Measurements from ENCODE around the gene RPL13. TPM values are rescaled to one million over a fixed set of nuclear protein-coding genes. Genes with fewer than 3 reads are reported as not detected.

Gene RPL13
- total and polyA plus RNA-seq, 2 of the 8 experiments (the other 6 are each of a cell fraction or from before 2014, with no cell fraction given): 2,162 to 7,384 TPM

- Histone ChIP-seq H3K9me3 (ENCODE audit: insufficient read depth in 2 of 2, low read depth in 1 of 2, low read length in 1 of 2) (no peaks in the 10 kb centered on the region), H2BK15ac (ENCODE audit: low read length) (no peak overlapping the region), H3K18ac (ENCODE audit: extremely low read depth, low read length) (no peak overlapping the region), H3K14ac (ENCODE audit: insufficient read length) (no peak overlapping the region), H3K4me3 (ENCODE audit: extremely low read depth in 1 of 4, insufficient read depth in 2 of 4, low read depth in 3 of 4, low read length in 4 of 4) (no peak overlapping the region), H3K4ac (replicated peaks; ENCODE audit: insufficient read length, low read depth, low read length) (no peak overlapping the region), H2AK5ac (ENCODE audit: low read depth, low read length) (no peak overlapping the region), H3K36me3 (ENCODE audit: control insufficient read depth in 2 of 4, insufficient read depth in 4 of 4, low read length in 3 of 4) (peaks cover 24 to 74% (median 60%) of the 10 kb centered on the region in 4 experiments), H4K8ac (ENCODE audit: extremely low read depth, insufficient read depth, low read length) (no peak overlapping the region), H2BK5ac (ENCODE audit: low read depth, low read length) (no peak overlapping the region; the same call in 1 of the 2 replicates), H3K79me1 (ENCODE audit: low read depth, low read length) (peaks cover 5% of the 10 kb centered on the region), H3K23me2 (ENCODE audit: low read depth, low read length) (no peaks in the 10 kb centered on the region), H2BK12ac (ENCODE audit: low read depth, low read length) (no peak overlapping the region), H2BK120ac (replicated peaks; ENCODE audit: low read depth, low read length) (no peak overlapping the region), H3K79me2 (ENCODE audit: control insufficient read depth in 1 of 2, insufficient read depth in 2 of 2, low read length in 2 of 2) (peaks cover 0 to 3% of the 10 kb centered on the region in 2 experiments; a peak in 1 of 4 replicates), H3K4me1 (replicated peaks in 1 of 4; ENCODE audit: control insufficient read depth in 3 of 4, insufficient read depth in 4 of 4, low read length in 3 of 4) (no peaks in the 10 kb centered on the region), H3K23ac (ENCODE audit: insufficient read length) (no peak overlapping the region), H3K4me2 (ENCODE audit: insufficient read depth in 1 of 2, low read depth in 2 of 2, low read length in 2 of 2) (no peak overlapping the region), H3K27ac (ENCODE audit: low read depth, low read length) (no peak overlapping the region), H4K5ac (ENCODE audit: insufficient read length, low read depth, low read length) (no peak overlapping the region), H4K20me1 (replicated peaks in 1 of 2; ENCODE audit: control insufficient read depth in 1 of 2, insufficient read depth in 2 of 2, low read length in 2 of 2) (peaks cover 9 to 20% of the 10 kb centered on the region in 2 experiments), H3K27me3 (replicated peaks in 1 of 4; ENCODE audit: control insufficient read depth in 3 of 4, extremely low read depth in 1 of 4, insufficient read depth in 3 of 4, low read length in 3 of 4) (no peaks in the 10 kb centered on the region), H4K91ac (replicated peaks; ENCODE audit: insufficient read length, low read length) (no peak overlapping the region), H2BK20ac (ENCODE audit: low read length) (no peak overlapping the region), H2AFZ (ENCODE audit: low read length) (no peak overlapping the region), H3K9ac (replicated peaks in 1 of 4; ENCODE audit: extremely low read depth in 1 of 4, low read depth in 3 of 4, low read length in 3 of 4) (no peak overlapping the region), H3K56ac (replicated peaks; ENCODE audit: insufficient read length, low read depth, low read length) (no peak overlapping the region)
- POLR2A ChIA-PET (ENCODE audit: partially characterized antibody): interaction anchor here (1.5 kb wide), 1 partner anchor 30 kb away, joined by 9 read pairs; no protein-coding TSS in a partner anchor
- no peak for DNase-seq (ENCODE audit: low read depth in 1 of 2, low spot score in 2 of 2)
- CTCF ChIA-PET (ENCODE audit: partially characterized antibody): interaction anchor here (0.7 kb wide), 1 partner anchor 10 kb away, joined by 3 read pairs; no protein-coding TSS in a partner anchor
- WGBS, 2 experiments (ENCODE audit: extremely low coverage in 1 of 2, insufficient coverage in 1 of 2, insufficient read length in 1 of 2, insufficient replicate concordance in 2 of 2, low coverage in 1 of 2, low lambda C conversion rate in 2 of 2, missing lambda C conversion rate in 1 of 2): 98% methylated on average over 11 of the region's 11 CpGs; no CpG with 5 or more reads in 1 of the 2 experiments
- FAIRE-seq: no peak
- TF ChIP-seq SP2 (IDR thresholded peaks at IDR 0.05; ENCODE audit: low read length) (no peak), RNF2 (IDR thresholded peaks at IDR 0.05; ENCODE audit: borderline replicate concordance, low read depth, low read length, missing control alignments, poor library complexity, severe bottlenecking) (no peak), SIN3A (conservative IDR thresholded peaks at IDR 0.05 in 1 of 2, IDR thresholded peaks at IDR 0.05 in 1 of 2; ENCODE audit: low read depth in 1 of 2, low read length in 2 of 2) (no peak), ASH2L (IDR thresholded peaks at IDR 0.05; ENCODE audit: low read length) (no peak), SIRT6 (IDR thresholded peaks at IDR 0.05; ENCODE audit: low read length) (no peak), TBP (IDR thresholded peaks at IDR 0.05; ENCODE audit: low read depth, low read length) (no peak), CEBPB (IDR thresholded peaks at IDR 0.05; ENCODE audit: low read depth, low read length) (no peak), MAX (IDR thresholded peaks at IDR 0.05) (no peak), NANOG (IDR thresholded peaks at IDR 0.05; ENCODE audit: insufficient read depth, low read depth, low read length, poor library complexity, severe bottlenecking) (no peak), JUN (IDR thresholded peaks at IDR 0.05; ENCODE audit: low read depth, low read length) (no peak), KDM5A (IDR thresholded peaks at IDR 0.05; ENCODE audit: low read length) (no peak), SIX5 (IDR thresholded peaks at IDR 0.05; ENCODE audit: low read depth, low read length) (no peak)
Measured at GRCh38 chr16:89534252-89534756, 26.2 kb upstream of the RPL13 start.

Measured in H1 (cell line).